ENCODE data around the gene OPTC. TPM values are rescaled to one million over a fixed set of nuclear protein-coding genes. Genes with fewer than 3 reads are reported as not detected.

Gene OPTC
- total RNA-seq, 3 donors from 2014 or later, result not detected

- H3K4me1 ChIP-seq, result no peaks in the 10 kb centered on the region
- no peaks in the 10 kb centered on the region for H3K27me3 ChIP-seq
- intact Hi-C loops (cut with DNase I; ENCODE audit: low total_unique reads), result no loop called here
- no peaks in the 10 kb centered on the region for H3K36me3 ChIP-seq
- TF ChIP-seq POLR2A (IDR thresholded peaks at IDR 0.05) (no peak), POLR2AphosphoS5 (IDR thresholded peaks at IDR 0.05) (no peak), CTCF (IDR thresholded peaks at IDR 0.05) (no peak)
- no peak overlapping the region for H3K4me3 ChIP-seq
- peaks cover 0 to 4% of the 10 kb centered on the region in 2 donors for H3K9me3 ChIP-seq
- peak overlapping the region; percentile 40 to 48 for H3K27ac ChIP-seq
- DNase-seq (ENCODE audit: low spot score in 2 of 2), result no peak
These were observed 44.0 kb upstream of the OPTC start for GRCh38 chr1:203450001-203450400.

- TF ChIP-seq POLR2A (IDR thresholded peaks at IDR 0.05) (no peak), POLR2AphosphoS5 (IDR thresholded peaks at IDR 0.05) (no peak), CTCF (IDR thresholded peaks at IDR 0.05) (no peak)
- no peaks in the 10 kb centered on the region for H3K36me3 ChIP-seq
- H3K4me3 ChIP-seq, result no peak overlapping the region
- no peaks in the 10 kb centered on the region for H3K4me1 ChIP-seq
- no peaks in the 10 kb centered on the region for H3K27me3 ChIP-seq
- H3K27ac ChIP-seq, result peak overlapping the region; percentile 40 to 48
- no peaks in the 10 kb centered on the region for H3K9me3 ChIP-seq
- DNase-seq (ENCODE audit: low spot score in 2 of 2), result no peak
- intact Hi-C loops (cut with DNase I; ENCODE audit: low total_unique reads), result no loop called here
These were observed 43.3 kb upstream of the OPTC start for GRCh38 chr1:203450479-203451149.

GRCh38 chr1:203451836-203452784 is 41.8 kb upstream of the OPTC start:
- H3K4me1 ChIP-seq, result no peaks in the 10 kb centered on the region
- TF ChIP-seq POLR2A (IDR thresholded peaks at IDR 0.05) (no peak), CTCF (IDR thresholded peaks at IDR 0.05) (no peak), POLR2AphosphoS5 (IDR thresholded peaks at IDR 0.05) (no peak)
- H3K27ac ChIP-seq, result no peak overlapping the region
- H3K27me3 ChIP-seq, result no peaks in the 10 kb centered on the region
- H3K9me3 ChIP-seq, result no peaks in the 10 kb centered on the region
- no peak for DNase-seq (ENCODE audit: low spot score in 2 of 2)
- H3K4me3 ChIP-seq, result no peak overlapping the region
- H3K36me3 ChIP-seq, result no peaks in the 10 kb centered on the region
- intact Hi-C loops (cut with DNase I; ENCODE audit: low total_unique reads), result no loop called here

- TF ChIP-seq POLR2A (IDR thresholded peaks at IDR 0.05) (no peak), CTCF (IDR thresholded peaks at IDR 0.05) (no peak), POLR2AphosphoS5 (IDR thresholded peaks at IDR 0.05) (no peak)
- Histone ChIP-seq H3K27ac (no peak overlapping the region), H3K36me3 (no peaks in the 10 kb centered on the region), H3K4me1 (no peaks in the 10 kb centered on the region), H3K9me3 (no peaks in the 10 kb centered on the region), H3K4me3 (no peak overlapping the region), H3K27me3 (no peaks in the 10 kb centered on the region)
- DNase-seq (ENCODE audit: low spot score in 2 of 2), result no peak
- intact Hi-C loops (cut with DNase I; ENCODE audit: low total_unique reads), result no loop called here
These were observed 40.9 kb upstream of the OPTC start for GRCh38 chr1:203453016-203453415.

GRCh38 chr1:203453616-203454015 is 40.3 kb upstream of the OPTC start:
- no peaks in the 10 kb centered on the region for H3K27me3 ChIP-seq
- H3K9me3 ChIP-seq, result no peaks in the 10 kb centered on the region
- no peak overlapping the region for H3K4me3 ChIP-seq
- intact Hi-C loops (cut with DNase I; ENCODE audit: low total_unique reads), result no loop called here
- DNase-seq (ENCODE audit: low spot score in 2 of 2), result no peak
- H3K4me1 ChIP-seq, result no peaks in the 10 kb centered on the region
- no peak for TF ChIP-seq POLR2A (IDR thresholded peaks at IDR 0.05)
- TF ChIP-seq CTCF (IDR thresholded peaks at IDR 0.05), result no peak
- TF ChIP-seq POLR2AphosphoS5 (IDR thresholded peaks at IDR 0.05), result no peak
- no peak overlapping the region for H3K27ac ChIP-seq
- no peaks in the 10 kb centered on the region for H3K36me3 ChIP-seq

All from breast epithelium (tissue), 4 donors.